Ecto neural progenitor cell (in vitro differentiated cells): ENCODE results near the gene RIGI.
"Not testable (repeated sequence)": the region's sequence is repeated elsewhere in the genome, so short reads cannot be mapped to it uniquely, and the experiment has no call there.

Experiments
- DNase-seq: peaks from one replicate; pipeline ENCODE4 v3.0.0-alpha.2; 2018; ENCODE audit warnings: low spot score

Gene RIGI

GRCh38 chr9:32526707-32527048, 682 bp upstream of the RIGI start:
- no peak for DNase-seq

- no peak for DNase-seq
Observed at GRCh38 chr9:32525709-32526030, 326 bp downstream of the RIGI start.

DNA sequence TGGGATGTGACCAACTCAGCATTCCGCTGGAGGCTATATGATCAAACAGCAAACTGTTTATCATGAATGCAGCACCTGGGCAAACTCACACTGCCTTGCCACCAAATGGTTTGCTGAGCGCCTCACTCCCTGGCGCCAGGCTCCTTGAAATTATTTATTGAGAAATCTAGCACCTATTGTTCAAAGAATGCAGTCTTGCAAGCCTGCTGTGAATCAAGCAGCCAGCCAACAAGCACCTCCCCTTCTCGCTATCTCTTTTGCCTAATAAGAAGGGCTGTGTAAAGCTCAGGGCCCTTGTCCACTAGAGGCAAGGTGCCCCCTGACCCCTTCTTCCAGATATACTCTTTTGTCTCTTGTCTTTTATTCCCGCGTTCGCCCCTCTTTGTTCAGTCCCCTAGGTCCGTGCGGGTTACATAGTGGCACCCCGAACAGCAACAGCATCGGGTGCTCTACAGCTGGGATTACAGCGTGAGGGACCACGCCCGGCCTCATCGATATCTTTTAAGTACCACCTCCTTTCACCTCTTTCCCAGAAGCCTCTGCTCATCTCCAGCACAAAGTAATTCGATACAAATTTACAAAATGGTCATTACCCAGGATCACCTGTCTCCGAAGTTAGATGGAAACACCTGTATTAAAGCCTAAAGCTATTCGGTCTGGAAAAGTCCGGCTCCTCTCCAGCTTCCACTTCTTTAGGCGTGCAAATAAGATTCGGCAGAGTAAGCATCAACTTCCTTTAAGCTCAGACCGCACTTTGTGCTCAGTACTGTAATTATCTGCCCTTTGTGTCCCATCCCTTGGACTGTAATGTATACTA, 896 bp downstream of the RIGI start:
- no peak for DNase-seq

DNA sequence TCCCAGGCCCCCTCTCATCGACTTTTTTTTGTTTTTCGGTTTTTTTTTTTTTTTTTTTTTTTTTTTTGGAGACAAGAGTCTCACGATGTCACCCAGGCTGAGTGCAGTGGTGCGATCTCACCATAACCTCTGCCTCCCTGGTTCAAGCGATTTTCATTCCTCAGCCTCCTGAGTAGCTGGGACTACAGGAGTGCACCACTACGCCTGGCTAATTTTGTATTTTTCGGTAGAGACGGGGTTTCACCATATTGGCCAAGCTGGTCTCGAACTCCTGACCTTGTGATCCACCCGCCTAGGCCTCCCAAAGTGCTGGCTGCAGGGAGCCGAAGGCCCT, 1.5 kb downstream of the RIGI start:
- DNase-seq: not testable (repeated sequence)

DNA sequence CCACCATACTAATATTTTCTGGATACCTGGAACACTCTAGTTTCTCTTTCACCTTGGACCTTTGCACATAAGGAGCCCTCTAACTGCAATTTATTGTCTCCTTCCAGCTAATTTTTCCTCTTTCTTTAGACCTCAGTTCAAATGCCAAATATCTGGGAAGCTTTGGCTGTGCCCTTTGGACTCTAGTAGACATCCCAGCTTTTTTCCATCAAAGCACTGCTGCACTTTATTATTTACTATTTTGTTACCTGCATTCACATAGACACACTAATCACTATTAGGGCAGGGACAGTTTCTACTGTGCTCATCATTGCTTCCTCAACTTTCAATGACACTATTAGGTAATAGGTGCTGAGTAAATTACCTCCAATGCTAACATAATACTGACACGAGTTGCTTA, 2.1 kb downstream of the RIGI start:
- DNase-seq: no peak

DNA sequence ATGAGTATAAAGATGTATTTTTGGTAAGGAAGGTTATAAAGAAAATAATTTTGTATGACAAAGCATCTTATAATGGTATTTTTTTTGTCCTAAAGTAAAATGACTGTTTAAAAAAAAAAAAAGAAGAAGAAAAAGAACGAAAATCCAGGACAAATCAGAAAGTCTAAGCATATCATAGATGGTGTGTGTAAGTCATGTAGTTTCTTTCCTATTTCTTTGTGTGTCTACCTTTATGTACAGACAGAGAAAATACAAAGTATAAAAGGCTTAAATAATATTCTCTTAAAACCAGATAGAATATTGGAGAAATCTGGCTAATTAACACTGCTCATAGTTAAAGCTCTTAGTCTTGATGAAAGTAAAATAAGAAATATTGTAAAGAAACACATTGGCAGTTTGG, 7.7 kb downstream of the RIGI start:
- DNase-seq: no peak

- no peak for DNase-seq
Observed at GRCh38 chr9:32516241-32516640, 9.8 kb downstream of the RIGI start.

DNA sequence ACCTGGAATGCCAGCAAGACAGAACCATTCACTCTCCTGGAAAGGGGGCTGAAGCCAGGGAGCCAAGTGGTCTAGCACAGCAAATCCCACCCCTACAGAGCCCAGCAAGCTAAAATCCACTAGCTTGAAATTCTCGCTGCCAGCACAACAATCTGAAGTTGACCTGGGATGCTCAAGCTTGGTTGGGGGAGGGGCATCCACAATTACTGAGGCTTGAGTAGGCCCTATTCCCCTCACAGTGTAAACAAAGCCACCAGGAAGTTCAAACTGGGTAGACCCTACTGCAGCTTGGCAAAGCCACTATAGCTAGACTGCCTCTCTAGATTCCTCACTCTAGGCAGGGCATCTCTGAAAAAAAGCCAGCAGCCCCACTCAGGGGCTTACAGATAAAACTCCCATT, 17.3 kb downstream of the RIGI start:
- no peak for DNase-seq

GRCh38 chr9:32503008-32503407, 23.0 kb downstream of the RIGI start:
- DNase-seq: no peak

DNA sequence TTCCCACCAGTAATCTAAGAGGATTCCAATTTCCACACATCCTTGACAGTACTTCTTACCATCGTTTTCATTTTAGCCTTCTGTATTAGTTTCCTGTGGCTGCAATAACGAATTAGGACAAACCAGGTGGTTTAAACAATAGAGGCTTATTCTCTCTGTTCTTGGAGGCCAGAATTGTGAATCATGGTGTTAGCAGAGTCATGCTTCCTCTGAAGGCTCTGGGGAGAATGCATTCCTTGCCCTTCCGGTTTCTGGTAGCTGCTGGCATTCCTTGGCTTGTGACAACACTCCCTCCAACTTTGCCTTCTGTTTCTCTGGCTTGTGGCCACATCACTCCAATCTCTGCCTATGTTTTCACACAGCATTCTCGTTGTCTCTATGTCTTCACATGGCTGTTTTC, 23.5 kb downstream of the RIGI start:
- DNase-seq: no peak

DNA sequence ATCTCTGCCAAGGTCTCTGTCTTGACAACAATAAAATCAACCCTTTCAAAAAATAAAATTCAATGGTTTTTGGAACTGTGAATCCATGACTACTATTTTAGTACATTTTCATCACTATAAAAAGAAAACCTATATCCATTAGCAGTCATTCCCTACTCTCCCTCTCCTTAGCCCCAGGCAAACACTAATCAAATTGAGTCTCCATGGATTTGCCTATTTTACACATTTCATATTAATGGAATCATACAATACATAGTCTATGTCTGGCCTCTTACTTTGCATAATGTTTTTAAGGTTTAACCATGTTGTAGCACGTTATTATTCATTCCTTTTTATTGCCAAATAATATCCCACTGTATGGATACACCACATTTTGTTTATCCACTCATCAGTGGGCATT, 24.1 kb downstream of the RIGI start:
- DNase-seq: no peak

- DNase-seq: no peak
Observed at GRCh38 chr9:32500768-32501167, 25.2 kb downstream of the RIGI start.

DNA sequence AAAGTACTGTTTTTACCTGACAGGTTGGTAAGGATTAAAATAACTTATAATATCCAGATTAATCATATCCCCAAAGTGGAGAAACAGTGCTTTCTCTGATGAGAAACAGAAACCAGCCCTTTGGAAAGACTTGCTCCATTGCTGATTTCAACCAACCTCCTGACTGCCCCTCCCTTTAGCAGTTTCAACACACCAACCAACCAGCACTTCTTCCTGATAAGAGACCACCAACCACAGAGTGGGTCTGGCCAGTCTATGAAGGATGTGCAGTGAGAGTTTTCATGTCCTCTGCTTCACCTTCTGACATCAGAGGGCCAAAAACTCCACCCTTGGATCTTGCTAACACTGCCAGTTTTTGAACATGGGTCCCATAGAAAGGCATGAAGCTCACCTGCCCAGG, 28.1 kb downstream of the RIGI start:
- DNase-seq: no peak

DNA sequence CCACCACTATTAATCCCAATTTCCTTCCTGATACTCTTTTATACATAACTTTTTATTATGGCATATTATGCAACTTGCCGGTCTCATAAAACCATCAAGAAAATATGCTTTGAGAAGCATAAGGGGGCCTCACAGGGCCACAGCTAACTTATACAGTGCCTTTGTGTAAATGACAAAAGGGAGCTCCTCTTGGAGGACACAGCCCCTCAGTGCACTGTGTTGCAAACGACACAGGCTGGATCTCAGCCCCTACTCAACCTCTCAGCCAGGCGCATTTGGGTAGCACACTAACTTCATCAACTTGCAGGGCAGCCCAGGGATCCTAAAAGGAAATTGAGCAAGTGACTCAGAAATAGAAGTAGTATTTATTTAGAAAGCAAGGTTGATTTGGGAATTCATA, 35.4 kb downstream of the RIGI start:
- DNase-seq: no peak

DNA sequence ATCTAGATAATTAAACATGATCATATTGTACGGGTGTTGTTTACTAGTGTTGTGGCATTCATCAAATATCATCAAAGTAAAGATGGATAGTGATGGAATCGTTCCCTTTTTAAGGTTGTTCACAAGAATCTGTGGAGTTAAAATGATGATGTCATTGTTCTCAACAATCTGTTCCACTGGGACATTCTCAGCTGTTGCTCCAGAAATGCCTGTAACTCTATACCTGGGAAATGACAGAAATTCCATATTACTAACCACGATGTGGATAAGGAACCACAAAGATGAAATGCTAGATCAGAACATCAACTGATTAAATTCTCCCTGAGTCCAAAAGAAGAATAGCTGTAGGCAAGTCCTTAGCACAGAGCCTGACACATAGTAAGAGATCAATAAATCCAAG, 38.0 kb downstream of the RIGI start:
- no peak for DNase-seq

DNA sequence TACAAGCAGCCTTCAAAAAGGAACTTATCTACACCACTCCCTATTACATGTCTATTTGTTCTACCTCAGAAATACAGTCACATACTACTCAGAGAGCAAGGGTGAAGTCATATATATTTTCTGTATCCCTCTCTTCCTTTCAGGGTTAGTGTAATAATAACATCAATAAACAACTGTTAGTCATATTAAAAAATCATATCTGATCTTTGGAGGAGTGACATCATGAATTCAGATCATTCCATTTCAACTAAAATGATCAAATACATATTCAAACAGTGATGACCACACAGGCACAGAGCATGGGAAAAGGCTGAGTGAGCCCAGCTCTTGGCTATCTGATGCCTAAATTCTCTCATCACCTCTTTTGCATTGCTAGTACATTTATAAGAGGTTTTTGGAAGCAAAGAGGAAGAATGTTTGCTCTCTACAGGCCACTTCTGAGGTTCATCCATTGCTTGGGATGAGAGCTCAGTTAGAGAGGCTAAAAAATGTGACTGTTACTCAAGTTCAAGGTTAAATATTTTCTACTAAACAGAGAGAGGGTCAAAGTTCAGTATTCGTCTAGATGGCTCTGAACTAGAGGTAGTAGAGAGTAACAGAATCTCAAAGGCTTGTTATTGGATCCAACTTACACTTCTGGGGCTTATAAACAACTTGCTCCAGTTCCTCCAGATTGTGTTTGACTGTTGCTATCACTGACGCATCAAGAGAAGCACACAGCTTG, 39.0 kb downstream of the RIGI start:
- no peak for DNase-seq

GRCh38 chr9:32483343-32483742, 42.7 kb downstream of the RIGI start:
- no peak for DNase-seq
